ENCODE results near the gene AFF1.
"Not testable (repeated sequence)": the region's sequence is repeated elsewhere in the genome, so short reads cannot be mapped to it uniquely, and the experiment has no call there.

The AFF1 gene

GRCh38 chr4:87058356-87059073 lies 123.7 kb downstream of the AFF1 start:
- no peak for DNase-seq (ENCODE audit: low spot score)

GRCh38 chr4:87060957-87061356 lies 126.1 kb downstream of the AFF1 start:
- DNase-seq (ENCODE audit: low spot score) = no peak

DNA sequence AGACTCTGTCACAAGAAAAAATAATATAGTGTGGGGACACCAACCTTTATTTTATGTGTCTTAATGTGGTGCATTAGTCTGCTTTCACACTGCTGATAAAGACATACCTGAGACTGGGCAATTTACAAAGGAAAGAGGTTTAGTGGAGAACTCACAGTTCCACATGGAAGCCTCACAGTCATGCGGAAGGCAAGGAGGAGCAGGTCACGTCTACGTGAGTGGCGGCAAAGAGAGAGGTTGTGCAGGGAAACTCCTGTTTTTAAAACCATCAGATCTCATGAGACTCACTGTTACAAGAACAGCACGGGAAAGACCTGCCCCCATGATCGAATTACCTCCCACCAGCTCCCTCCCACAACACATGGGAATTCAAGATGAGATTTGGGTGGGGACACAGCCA lies 130.2 kb downstream of the AFF1 start:
- DNase-seq (ENCODE audit: low spot score) = no peak

DNA sequence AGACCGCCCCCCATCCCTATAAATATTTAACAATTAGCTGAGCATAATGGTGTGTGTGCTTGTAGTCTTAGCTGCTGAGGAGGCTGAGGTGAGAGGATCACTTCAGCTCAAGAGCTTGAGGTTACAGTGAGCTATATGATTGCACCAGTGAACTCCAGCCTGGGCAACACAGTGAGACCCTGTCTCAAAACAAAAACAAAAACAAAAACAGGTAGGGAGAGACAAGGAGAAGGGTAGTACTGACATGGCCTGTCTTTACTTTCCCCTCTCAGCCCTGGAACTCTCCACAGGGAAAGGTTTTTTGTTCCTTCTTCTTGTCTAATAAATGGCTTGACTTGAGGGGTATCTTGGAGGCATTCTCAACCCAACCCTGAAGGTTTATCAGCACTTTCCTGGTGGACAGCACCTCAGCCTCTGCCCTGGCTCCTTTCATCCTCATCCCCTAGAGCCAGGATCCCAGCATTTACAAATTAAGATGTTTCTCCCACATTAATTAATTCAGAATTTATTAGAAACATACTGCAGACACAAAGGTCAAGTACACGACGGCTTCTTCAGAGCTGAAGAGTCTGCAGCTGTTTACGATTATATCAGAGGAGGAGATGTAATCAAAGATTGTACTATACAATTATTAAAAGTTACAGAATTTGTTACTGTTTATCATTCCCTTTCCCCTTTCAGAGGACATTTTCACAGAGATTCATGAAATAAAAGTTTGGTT lies 131.8 kb downstream of the AFF1 start:
- DNase-seq (ENCODE audit: low spot score) = no peak

DNA sequence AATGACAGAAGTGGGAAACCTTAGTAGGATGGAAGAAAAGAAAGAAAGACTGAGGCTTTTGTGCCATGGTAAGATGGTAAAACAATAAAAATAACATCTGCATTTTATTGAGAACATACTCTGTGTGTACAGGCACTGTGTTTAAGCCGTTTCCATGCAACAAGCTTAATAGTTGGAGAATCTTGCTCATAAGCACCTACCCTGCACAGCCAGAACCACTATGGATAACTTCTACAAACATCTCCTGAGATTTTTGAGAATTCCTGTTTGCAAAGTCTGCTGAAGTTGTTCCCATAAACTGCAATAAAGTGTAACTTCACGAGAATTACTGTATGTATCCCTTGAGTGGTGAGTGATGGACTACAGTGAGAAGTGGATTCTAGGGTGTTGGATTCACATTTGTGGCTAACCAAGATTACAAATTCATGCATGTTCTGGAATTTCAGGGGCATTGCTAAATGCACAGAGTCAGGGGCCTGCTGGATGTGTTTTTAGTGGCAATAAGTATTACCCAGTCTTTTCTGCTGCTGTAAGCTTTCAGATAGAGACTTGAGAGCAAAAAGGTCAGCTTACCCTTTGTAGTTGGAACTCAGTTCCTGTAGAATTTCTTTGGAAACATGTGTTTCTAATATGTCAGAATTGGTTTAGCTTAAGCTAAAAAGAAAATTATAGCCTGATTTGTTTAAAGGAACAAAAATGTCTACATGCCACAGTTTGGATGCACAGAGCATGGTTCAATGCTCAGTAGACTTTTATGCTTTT lies 132.5 kb downstream of the AFF1 start:
- no peak for DNase-seq (ENCODE audit: low spot score)

DNA sequence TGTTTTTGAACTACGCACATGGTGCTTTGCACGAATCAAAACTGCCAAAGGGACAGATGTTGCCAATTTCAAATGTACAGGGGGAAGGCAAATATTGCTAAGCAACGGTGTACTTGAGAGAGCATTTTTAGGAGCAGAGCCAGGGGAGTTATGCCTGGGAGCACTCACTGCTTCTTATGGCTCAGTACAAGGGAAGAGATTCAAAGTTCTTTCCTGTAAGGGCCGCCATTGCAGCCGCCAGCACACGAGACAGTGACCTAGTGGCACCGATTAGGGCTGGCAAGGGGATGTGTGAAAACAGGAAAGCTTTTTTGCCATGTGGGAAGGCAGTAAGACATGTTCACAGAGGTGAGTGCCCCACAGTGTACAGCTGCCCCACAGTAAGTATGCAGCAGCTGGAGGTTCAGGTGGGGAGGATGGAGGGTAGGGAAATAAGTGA lies 133.8 kb downstream of the AFF1 start:
- DNase-seq (ENCODE audit: low spot score) = no peak

GRCh38 chr4:87069037-87069742 lies 134.4 kb downstream of the AFF1 start:
- DNase-seq (ENCODE audit: low spot score) = no peak

DNA sequence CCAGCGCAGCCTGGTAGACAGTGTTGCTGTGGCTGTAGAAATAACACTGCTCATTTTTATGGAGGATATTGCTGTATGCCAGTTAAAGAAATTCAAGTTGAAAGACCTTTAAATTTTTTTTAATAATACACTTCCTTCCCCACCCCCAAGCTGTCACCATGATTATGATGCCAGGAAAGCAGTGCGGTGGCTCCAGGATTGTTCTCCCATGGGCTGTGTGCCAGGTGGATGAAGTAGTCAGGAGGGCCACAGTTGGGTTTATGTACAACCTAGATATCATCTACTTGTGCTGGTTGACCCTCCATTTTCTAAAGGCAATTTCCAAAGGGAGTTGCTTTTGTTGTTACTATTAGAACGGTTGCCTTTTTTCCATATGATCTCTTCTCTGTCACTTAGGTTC lies 136.6 kb downstream of the AFF1 start:
- no peak for DNase-seq (ENCODE audit: low spot score)

DNA sequence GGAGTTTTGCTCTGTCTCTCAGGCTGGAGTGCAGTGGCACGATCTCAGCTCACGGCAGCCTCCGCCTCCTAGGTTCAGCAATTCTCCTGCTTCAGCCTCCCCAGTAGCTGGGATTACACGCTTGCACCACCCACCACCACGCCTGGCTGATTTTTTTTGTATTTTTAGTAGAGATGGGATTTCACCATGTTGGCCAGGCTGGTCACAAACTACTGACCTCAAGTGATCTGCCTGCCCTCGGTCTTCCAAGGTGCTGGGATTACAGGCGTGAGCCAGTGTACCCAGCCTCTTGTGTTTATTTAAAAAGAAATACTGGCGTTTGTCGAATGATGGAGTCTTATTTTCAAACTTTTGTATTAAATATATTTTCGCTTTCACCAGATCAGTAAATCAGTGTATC lies 137.7 kb downstream of the AFF1 start:
- not testable (repeated sequence) for DNase-seq (ENCODE audit: low spot score)

DNA sequence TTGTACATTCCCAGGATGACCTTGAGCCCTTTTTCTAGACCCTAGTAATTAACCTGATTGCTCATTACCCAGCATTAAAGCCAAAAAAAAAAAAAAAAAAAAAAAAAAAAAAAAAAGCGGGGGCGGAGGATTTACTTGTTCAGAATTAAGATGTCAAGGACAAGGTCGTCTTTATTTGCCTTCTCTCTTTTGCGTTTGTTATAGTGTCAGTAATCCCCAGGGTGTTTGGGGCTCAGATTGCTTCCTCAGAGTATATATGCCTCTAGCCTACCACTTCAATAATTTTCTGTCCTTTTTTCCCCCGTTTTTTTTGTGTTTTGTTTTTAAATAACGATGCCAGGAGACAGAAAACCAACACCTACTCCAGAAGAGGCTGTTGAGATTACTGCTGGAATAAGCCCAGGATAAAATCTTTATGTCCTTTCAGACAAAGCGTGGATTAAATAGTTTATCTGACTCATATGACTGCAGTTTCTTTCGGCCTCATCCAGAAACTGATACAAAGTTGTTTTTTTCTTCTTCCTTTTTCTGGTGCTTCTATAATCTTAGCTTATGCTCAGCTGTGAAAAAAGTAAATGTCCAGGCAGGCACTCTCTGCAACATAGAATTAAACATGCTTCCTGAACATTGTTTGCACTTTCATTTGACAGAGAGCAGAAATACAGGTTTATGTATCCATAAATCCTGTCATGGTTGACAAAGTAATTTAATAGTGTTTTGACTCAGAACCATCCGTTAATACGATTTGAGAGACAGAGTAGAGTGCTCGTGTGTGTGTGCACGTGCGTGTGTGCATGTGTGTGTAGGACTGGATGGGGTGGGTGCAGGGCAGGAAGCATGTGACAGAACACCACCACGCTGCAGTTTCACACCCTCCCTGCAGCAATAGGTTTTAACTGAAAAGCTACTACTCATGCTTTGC lies 138.6 kb downstream of the AFF1 start:
- no peak for DNase-seq (ENCODE audit: low spot score)

- DNase-seq (ENCODE audit: low spot score) = no peak
Measured at GRCh38 chr4:87074121-87074488, 139.3 kb downstream of the AFF1 start.

- DNase-seq (ENCODE audit: low spot score) = no peak
Measured at GRCh38 chr4:87075876-87076275, 141.1 kb downstream of the AFF1 start.

GRCh38 chr4:87076690-87077358 lies 142.0 kb downstream of the AFF1 start:
- DNase-seq (ENCODE audit: low spot score) = no peak

DNA sequence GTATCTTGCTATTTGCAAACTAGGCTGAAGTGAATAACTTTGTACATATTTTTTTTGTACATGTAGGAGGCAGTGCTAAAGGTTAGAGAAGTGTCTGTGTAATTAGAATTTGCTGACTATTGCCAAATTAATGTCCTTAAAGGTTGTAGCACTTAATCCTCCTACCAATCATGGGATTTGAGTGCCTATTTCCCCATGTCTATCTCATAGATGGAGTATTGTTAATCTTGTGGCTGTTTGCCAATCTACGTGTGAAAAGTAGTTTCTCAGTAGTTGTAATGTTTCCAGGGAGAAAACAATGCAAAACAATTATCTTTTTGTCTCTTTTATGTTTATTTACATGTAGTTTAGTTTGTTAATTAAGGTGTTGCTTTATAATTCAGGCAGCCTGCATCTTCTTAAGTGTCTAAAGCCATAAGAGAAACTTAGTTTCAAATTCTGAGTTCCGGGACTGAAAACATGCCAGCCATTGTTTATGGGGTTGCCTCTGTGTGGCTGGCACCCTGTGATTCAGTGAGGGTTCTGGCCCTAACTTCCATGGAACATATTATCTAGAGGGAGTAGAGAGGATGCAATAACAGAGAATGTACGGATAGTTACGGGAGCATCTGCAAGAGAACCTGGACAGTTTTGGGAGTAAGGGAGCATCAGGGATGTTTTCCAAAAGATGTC lies 143.2 kb downstream of the AFF1 start:
- DNase-seq (ENCODE audit: low spot score) = no peak

GRCh38 chr4:87078987-87079486 lies 144.2 kb downstream of the AFF1 start:
- no peak for DNase-seq (ENCODE audit: low spot score)

DNA sequence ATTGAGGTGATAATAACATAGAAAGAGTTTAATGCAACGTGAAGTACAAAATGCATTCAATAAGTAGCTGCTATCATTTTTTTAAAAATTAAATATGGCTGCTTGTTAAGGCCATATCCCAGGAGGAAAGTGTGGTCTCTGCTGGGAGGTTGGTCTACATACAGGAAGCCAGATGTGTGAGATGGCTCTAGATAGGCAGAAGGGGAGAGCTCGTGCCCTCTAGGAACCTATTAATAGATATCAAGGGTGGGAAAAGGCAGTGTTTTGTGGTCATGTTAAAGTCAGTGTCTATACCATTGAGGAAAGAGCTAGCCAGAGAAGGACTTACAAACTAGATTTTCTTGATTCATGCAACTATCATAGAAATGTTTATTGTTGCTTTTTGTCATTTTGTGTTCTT lies 145.2 kb downstream of the AFF1 start:
- no peak for DNase-seq (ENCODE audit: low spot score)

DNA sequence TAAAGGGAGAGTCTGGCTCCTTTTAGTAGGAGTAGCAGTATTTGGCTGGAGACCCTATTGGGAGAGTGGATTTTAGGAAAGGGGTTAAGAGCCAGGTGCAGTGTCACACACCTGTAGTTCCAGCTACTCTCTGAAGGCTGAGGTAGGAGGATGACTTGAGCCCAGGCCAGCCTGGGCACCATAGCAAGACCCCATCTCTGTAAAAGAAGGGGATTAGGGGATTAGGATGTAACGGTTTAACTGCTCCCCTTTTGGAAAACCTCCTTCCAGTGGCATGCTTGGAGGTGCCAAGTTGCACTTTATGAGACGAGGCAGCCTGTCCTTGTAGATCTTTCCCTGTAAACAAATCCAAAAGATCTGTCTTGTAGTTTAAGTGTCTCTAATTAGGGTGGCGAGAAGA lies 145.7 kb downstream of the AFF1 start:
- no peak for DNase-seq (ENCODE audit: low spot score)

DNA sequence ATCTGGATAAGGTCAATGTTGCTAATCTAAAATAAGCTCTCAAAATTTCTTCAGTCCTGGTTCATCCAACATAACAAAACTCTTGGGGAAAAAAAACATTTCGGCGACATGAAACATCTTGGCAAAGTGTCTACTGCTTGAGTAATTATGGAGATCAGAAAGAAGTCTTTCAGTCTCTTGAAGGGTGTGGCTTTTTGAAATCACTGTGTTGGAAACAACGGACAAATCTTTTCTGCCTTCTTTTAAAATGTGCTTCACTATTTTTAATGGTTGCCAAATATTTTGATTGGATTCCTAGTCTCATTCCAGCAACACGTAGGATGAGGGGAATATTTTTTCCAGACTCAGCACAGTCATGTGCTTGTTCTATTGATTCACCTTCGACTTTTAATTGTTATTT lies 147.0 kb downstream of the AFF1 start:
- DNase-seq (ENCODE audit: low spot score) = no peak

GRCh38 chr4:87085732-87086131 lies 150.9 kb downstream of the AFF1 start:
- not testable (repeated sequence) for DNase-seq (ENCODE audit: low spot score)

Measured in kidney capillary endothelial cell (primary cell).